ENCODE measurements around the gene RXFP4. TPM values are rescaled to one million over a fixed set of nuclear protein-coding genes. Genes with fewer than 3 reads are reported as not detected.
A peak's percentile ranks its signal among the peaks of the same experiment; 100 is the strongest.

The RXFP4 gene
- total and polyA plus RNA-seq, 9 of the 15 experiments (the other 6 are each of a cell fraction or from before 2014, with no cell fraction given): 0.64 TPM; not detected in 8

GRCh38 chr1:155981266-155982088, 40.0 kb downstream of the RXFP4 start (continued):
- no peak for TF ChIP-seq FOXJ2 (tag; IDR thresholded peaks at IDR 0.05)

GRCh38 chr1:155982106-155982505, 40.7 kb downstream of the RXFP4 start:
- no peak for FAIRE-seq
- WGBS (ENCODE audit: insufficient coverage, low coverage, missing lambda C conversion rate): 75% methylated on average over 7 of the region's 7 CpGs
- Histone ChIP-seq H3K36me3 (ENCODE audit: control insufficient read depth, insufficient read depth, low read length) (0 out of 3 replicates have a peak, but pooled peaks cover 2% of the 10 kb centered on the region), H3K4me1 (replicated peaks in 1 of 2; ENCODE audit: control insufficient read depth in 2 of 2, insufficient read depth in 2 of 2, low read length in 2 of 2) (peaks cover 40 to 47% of the 10 kb centered on the region in 2 experiments), H4K20me1 (replicated peaks; ENCODE audit: control insufficient read depth, insufficient read depth, low read length) (no peaks in the 10 kb centered on the region), H3K9me1 (ENCODE audit: control insufficient read depth, insufficient read depth, low read length) (no peaks in the 10 kb centered on the region), H3K27ac (ENCODE audit: extremely low read depth, low read depth, low read length) (peak overlapping the region; percentile 93), H3K4me3 (peak overlapping the region; percentile 2; the same call in 1 of the 2 replicates), H3K9ac (ENCODE audit: insufficient read depth in 1 of 2, low read depth in 2 of 2, low read length in 2 of 2) (peak overlapping the region; percentile 61 to 89; a peak in 2 of 4 replicates), H2AFZ (ENCODE audit: low read depth, low read length) (no peak overlapping the region), H3K27me3 (ENCODE audit: control insufficient read depth in 2 of 2, insufficient read depth in 2 of 2, low read length in 2 of 2) (no peaks in the 10 kb centered on the region), H3K9me3 (replicated peaks; ENCODE audit: control insufficient read depth, insufficient read depth, low read depth, low read length) (no peaks in the 10 kb centered on the region), H3K79me2 (ENCODE audit: control insufficient read depth, insufficient read depth, low read length) (peaks cover 52% of the 10 kb centered on the region), H3K4me2 (ENCODE audit: insufficient read depth, low read length) (peak overlapping the region; percentile 47; the same call in 1 of the 2 replicates)
- ChIA-PET POLR2A (interaction anchor here (1.2 to 5.1 kb wide), 3 partner anchors 21 to 51 kb away, joined by 3 to 41 read pairs (median 3); partner anchors contain the start of gene KHDC4), CTCF (ENCODE audit: low intra/inter-chr PET ratio) (no interaction called here)
- BruUV-seq (replicated peaks): no TSS peak
- ATAC-seq: no peak
- DNase-seq (ENCODE audit: extremely low read depth in 1 of 4, low spot score in 3 of 4): no peak
- intact Hi-C loops (cut with micrococcal nuclease) (loop anchor here (5.0 kb wide), 1 partner anchor 70 kb away; the partner anchor contains the start of genes LAMTOR2 and UBQLN4), in situ Hi-C loops (cut with MboI) (no loop called here)
- TF ChIP-seq L3MBTL2 (IDR thresholded peaks at IDR 0.05) (0 out of 2 replicates have a peak, but pooled peaks have one; percentile 34), ATF7 (IDR thresholded peaks at IDR 0.05) (no peak), ADNP (tag; IDR thresholded peaks at IDR 0.05) (no peak), MNT (conservative IDR thresholded peaks at IDR 0.05) (0 out of 4 replicates have a peak, but pooled peaks of 1 of the 2 experiments have one; percentile 19), ZNF589 (CRISPR knock-in tag; IDR thresholded peaks at IDR 0.05; ENCODE audit: low read depth) (0 out of 2 replicates have a peak, but pooled peaks have one; percentile 45), CHCHD3 (CRISPR knock-in tag; IDR thresholded peaks at IDR 0.05) (no peak), MYC (IDR thresholded peaks at IDR 0.05; ENCODE audit: low read depth, low read length) (peak; percentile 29; the same call in 1 of the 2 replicates), MYC (CRISPR knock-in tag; IDR thresholded peaks at IDR 0.05; ENCODE audit: borderline replicate concordance, low read depth) (no peak), E2F1 (CRISPR knock-in tag; IDR thresholded peaks at IDR 0.05) (no peak), ZNF175 (CRISPR knock-in tag; IDR thresholded peaks at IDR 0.05; ENCODE audit: low read depth) (0 out of 2 replicates have a peak, but pooled peaks have one; percentile 18), MAX (CRISPR knock-in tag; IDR thresholded peaks at IDR 0.05) (0 out of 2 replicates have a peak, but pooled peaks have one; percentile 10), SRSF1 (IDR thresholded peaks at IDR 0.05; ENCODE audit: low read depth, low read length) (no peak), RUNX1 (IDR thresholded peaks at IDR 0.05; ENCODE audit: low read depth) (no peak), KAT7 (CRISPR knock-in tag; IDR thresholded peaks at IDR 0.05; ENCODE audit: borderline replicate concordance) (0 out of 2 replicates have a peak, but pooled peaks have one; percentile 0)
